Measurements from ENCODE around the gene MPRIP.

DNA sequence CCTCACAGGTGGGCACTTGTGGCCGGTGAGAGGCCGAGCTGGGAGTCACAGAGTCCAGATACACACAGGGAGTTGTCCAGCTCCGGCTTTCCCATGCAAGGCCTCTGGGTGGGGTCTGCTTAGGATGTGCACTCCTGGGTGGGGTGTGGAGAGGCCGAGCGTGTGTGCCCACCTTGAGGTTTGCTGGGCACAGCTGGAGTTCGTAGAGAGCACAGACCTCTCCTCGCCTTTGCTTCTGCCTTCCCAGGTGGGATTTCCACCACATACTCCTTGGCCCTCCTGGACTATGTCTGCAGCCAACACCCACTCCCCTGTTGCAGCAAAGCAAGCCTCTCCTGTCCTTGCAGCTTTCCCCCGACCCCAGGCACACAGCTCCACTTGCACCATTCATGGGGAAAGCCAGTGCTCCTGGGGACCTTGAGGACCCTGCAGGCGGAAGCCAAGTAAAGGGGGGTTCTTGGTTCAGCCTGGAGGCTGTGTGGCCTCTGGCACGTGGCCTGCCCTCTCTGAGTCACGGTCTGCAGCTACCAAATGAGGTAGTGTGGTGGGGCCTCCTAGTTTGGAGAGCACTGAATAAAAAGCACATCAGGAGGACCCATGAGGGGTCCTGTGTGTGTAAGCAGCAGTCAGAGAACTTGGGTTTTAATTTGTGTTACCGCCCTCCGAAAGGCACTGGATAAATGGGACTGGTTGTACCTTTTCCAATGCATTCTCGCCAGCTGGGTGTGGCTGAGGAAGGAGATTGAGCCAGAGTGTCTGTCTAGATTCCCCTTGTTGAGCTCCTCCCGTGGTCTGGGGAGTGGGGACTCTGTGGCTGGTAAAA lies 31.5 kb downstream of the MPRIP start:
- TF ChIP-seq, protein P1, sequence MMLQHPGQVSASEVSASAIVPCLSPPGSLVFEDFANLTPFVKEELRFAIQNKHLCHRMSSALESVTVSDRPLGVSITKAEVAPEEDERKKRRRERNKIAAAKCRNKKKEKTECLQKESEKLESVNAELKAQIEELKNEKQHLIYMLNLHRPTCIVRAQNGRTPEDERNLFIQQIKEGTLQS (IDR thresholded peaks at IDR 0.05), result no peak
- TF ChIP-seq, protein P2, sequence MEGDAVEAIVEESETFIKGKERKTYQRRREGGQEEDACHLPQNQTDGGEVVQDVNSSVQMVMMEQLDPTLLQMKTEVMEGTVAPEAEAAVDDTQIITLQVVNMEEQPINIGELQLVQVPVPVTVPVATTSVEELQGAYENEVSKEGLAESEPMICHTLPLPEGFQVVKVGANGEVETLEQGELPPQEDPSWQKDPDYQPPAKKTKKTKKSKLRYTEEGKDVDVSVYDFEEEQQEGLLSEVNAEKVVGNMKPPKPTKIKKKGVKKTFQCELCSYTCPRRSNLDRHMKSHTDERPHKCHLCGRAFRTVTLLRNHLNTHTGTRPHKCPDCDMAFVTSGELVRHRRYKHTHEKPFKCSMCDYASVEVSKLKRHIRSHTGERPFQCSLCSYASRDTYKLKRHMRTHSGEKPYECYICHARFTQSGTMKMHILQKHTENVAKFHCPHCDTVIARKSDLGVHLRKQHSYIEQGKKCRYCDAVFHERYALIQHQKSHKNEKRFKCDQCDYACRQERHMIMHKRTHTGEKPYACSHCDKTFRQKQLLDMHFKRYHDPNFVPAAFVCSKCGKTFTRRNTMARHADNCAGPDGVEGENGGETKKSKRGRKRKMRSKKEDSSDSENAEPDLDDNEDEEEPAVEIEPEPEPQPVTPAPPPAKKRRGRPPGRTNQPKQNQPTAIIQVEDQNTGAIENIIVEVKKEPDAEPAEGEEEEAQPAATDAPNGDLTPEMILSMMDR (IDR thresholded peaks at IDR 0.05 in 2 of 3, conservative IDR thresholded peaks at IDR 0.05 in 1 of 3; ENCODE audit: borderline replicate concordance in 1 of 3, insufficient read depth in 1 of 3, low read depth in 2 of 3, low read length in 2 of 3), result no peak
